GM23338 (cell line): ENCODE results near the gene FAM227B.

Source experiments
- CTCF ChIP-seq, 2 experiments: fragments of 200-600 bp in 1 of 2; sonication (generic) in 1 of 2; conservative IDR thresholded peaks; 2 replicates each; pipeline versions ENCODE4 v1.5.1 to v1.6.1; 2016 to 2017; ENCODE audit warnings: antibody characterized with exemption in 2 of 2, low read depth in 2 of 2, mild to moderate bottlenecking in 2 of 2, moderate library complexity in 1 of 2
- EZH2 ChIP-seq: fragments of 200-600 bp; sonication (generic); IDR thresholded peaks from one replicate; pipeline ENCODE4 v1.8.0; 2017; ENCODE audit warnings: antibody characterized with exemption, mild to moderate bottlenecking, low read depth; ENCODE audit not compliant: unreplicated experiment
- EZH2phosphoT487 ChIP-seq: fragments of 200-600 bp; sonication (generic); IDR thresholded peaks from one replicate; pipeline ENCODE4 v1.8.1; 2018; ENCODE audit warnings: antibody characterized with exemption; ENCODE audit not compliant: unreplicated experiment
- JUNB ChIP-seq: IDR thresholded peaks from one replicate; pipeline ENCODE4 v1.6.1; 2016; ENCODE audit warnings: antibody characterized with exemption; ENCODE audit not compliant: unreplicated experiment
- REST ChIP-seq: IDR thresholded peaks from one replicate; pipeline ENCODE4 v1.6.1; 2018; ENCODE audit warnings: antibody characterized with exemption; ENCODE audit not compliant: unreplicated experiment
- ZNF331 ChIP-seq: fragments of 250-450 bp; sonication (Bioruptor Pico); IDR thresholded peaks from 2 replicates; pipeline ENCODE4 v1.5.0; 2020; ENCODE audit warnings: low read depth, mild to moderate bottlenecking, moderate library complexity

- no peak for TF ChIP-seq CTCF (conservative IDR thresholded peaks at IDR 0.05; ENCODE audit: low read depth in 2 of 2)
- TF ChIP-seq REST = no peak
- no peak for TF ChIP-seq EZH2
- no peak for TF ChIP-seq ZNF331 (CRISPR knock-in tag)
- TF ChIP-seq EZH2phosphoT487 = no peak
- TF ChIP-seq JUNB = no peak
Observed at GRCh38 chr15:49441356-49441755, 179.3 kb downstream of the FAM227B start.
